Neural progenitor cell (in vitro differentiated cells): ENCODE data around the gene COL8A1. TPM values are rescaled to one million over a fixed set of nuclear protein-coding genes. Genes with fewer than 3 reads are reported as not detected.
A peak's percentile ranks its signal among the peaks of the same experiment; 100 is the strongest.

ENCODE experiments used
- DNase-seq: peaks from one replicate; pipeline ENCODE4 v3.0.0-alpha.2; 2016; ENCODE audit warnings: low spot score
- H2AFZ ChIP-seq: fragments of 200-600 bp; sonication (generic); replicated peaks from 2 replicates; pipeline ENCODE4 v1.6.1; 2016; ENCODE audit warnings: antibody characterized with exemption
- H3F3A ChIP-seq: fragments of 200-600 bp; sonication (generic); 2 replicates; pipeline ENCODE4 v1.6.1; 2016; ENCODE audit warnings: antibody characterized with exemption, low read depth
- H3K27ac ChIP-seq: fragments of 200-600 bp; sonication (generic); 2 replicates; pipeline ENCODE4 v1.5.1; 2016; ENCODE audit warnings: mild to moderate bottlenecking
- H3K27me3 ChIP-seq: fragments of 200-600 bp; sonication (generic); 2 replicates; pipeline ENCODE4 v1.6.1; 2016; ENCODE audit warnings: mild to moderate bottlenecking, moderate library complexity
- H3K36me3 ChIP-seq: fragments of 200-600 bp; sonication (generic); 2 replicates; pipeline ENCODE4 v1.5.1; 2016
- H3K4me1 ChIP-seq: fragments of 200-600 bp; sonication (generic); 2 replicates; pipeline ENCODE4 v1.6.1; 2016; ENCODE audit warnings: mixed run types
- H3K4me2 ChIP-seq: fragments of 200-600 bp; sonication (generic); 2 replicates; pipeline ENCODE4 v1.6.1; 2016
- H3K4me3 ChIP-seq: fragments of 200-600 bp; sonication (generic); 2 replicates; pipeline ENCODE4 v1.5.1; 2016
- H3K79me2 ChIP-seq: fragments of 200-600 bp; sonication (generic); 2 replicates; pipeline ENCODE4 v1.6.1; 2016; ENCODE audit warnings: low read depth
- H3K9ac ChIP-seq: fragments of 200-600 bp; sonication (generic); 2 replicates; pipeline ENCODE4 v1.6.1; 2016
- H3K9me3 ChIP-seq: fragments of 200-600 bp; sonication (generic); 2 replicates; pipeline ENCODE4 v1.5.1; 2016; ENCODE audit warnings: low read depth
- H4K20me1 ChIP-seq: fragments of 200-600 bp; sonication (generic); 2 replicates; pipeline ENCODE4 v1.6.1; 2016; ENCODE audit warnings: low read depth
- H3K27ac Mint-ChIP-seq: 3 replicates; pipeline ENCODE4 v1.8.0; 2021; ENCODE audit warnings: mixed read lengths
- H3K27me3 Mint-ChIP-seq: 2 replicates; pipeline ENCODE4 v1.8.0; 2022; ENCODE audit warnings: low read depth, mild to moderate bottlenecking, inconsistent platforms, moderate library complexity, mixed read lengths; ENCODE audit not compliant: insufficient read depth
- H3K36me3 Mint-ChIP-seq: 3 replicates; pipeline ENCODE4 v1.8.0; 2021; ENCODE audit warnings: mixed read lengths
- H3K4me1 Mint-ChIP-seq: 3 replicates; pipeline ENCODE4 v1.8.0; 2021; ENCODE audit warnings: mixed read lengths
- H3K4me3 Mint-ChIP-seq: 3 replicates; pipeline ENCODE4 v1.8.0; 2021; ENCODE audit warnings: mild to moderate bottlenecking, moderate library complexity, mixed read lengths
- H3K9me3 Mint-ChIP-seq: 3 replicates; pipeline ENCODE4 v1.8.0; 2020; ENCODE audit warnings: mixed read lengths
- EZH2 ChIP-seq: fragments of 200-600 bp; sonication (generic); IDR thresholded peaks from 2 replicates; pipeline ENCODE4 v1.6.1; 2017; ENCODE audit warnings: antibody characterized with exemption, mild to moderate bottlenecking, moderate library complexity
- EZH2phosphoT487 ChIP-seq: fragments of 200-600 bp; sonication (generic); IDR thresholded peaks from 2 replicates; pipeline ENCODE4 v1.6.1; 2017; ENCODE audit warnings: antibody characterized with exemption
- total RNA-seq: library from RNA; depleted of rRNA; stranded (reverse); fragments of >200 nt; gene quantifications from 2 replicates; pipeline ENCODE4 v1.2.3, GENCODE V29; 2015; ENCODE audit warnings: low replicate concordance
- TF ChIP-seq, protein P1 (sequence below): fragments of 200-600 bp; sonication (generic); IDR thresholded peaks from 2 replicates; pipeline ENCODE4 v1.5.1; 2017; ENCODE audit warnings: antibody characterized with exemption, mild to moderate bottlenecking

The COL8A1 gene
- total RNA-seq, 1 donor from 2014 or later = not detected

DNA sequence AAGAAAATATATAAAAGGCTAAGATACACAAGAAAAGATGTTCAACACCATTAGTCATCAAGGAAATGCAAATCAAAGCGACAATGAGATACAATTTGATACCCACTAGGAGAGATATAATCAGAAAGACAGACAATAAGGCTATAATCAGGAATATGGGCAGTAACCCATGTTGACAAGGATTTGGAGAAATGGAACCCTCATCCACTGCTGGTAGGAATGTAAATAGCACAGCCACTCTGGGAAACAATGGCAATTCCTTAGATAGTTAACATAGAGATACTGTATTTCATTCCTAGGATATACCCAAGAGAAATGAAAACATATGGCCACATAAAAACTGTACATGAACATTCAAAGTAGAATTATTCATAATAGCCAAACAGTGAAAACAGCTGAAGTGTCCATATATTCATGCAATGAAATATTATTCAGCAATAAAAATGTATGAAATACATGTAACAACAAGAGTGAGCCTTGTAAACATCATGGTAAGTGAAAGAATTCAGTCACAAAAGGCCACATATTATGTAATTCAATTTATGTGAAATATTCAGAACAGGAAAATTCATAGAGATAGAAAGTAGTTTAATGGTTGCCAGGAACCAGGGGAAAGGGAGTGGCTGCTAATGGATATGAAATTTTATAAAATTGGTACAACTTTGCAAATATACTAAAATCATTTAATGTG is 18.2 kb upstream of the COL8A1 start:
- Histone ChIP-seq H3K4me2 (no peak overlapping the region), H3K36me3 (no peaks in the 10 kb centered on the region), H2AFZ (no peak overlapping the region), H3K9ac (no peak overlapping the region), H4K20me1 (no peaks in the 10 kb centered on the region), H3K4me1 (no peaks in the 10 kb centered on the region), H3K79me2 (no peaks in the 10 kb centered on the region), H3K4me3 (no peak overlapping the region), H3K27ac (no peak overlapping the region), H3K9me3 (no peaks in the 10 kb centered on the region), H3F3A (no peaks in the 10 kb centered on the region), H3K27me3 (no peaks in the 10 kb centered on the region)
- no peaks in the 10 kb centered on the region for H3K9me3 Mint-ChIP-seq
- no peak for DNase-seq
- no peak overlapping the region for H3K4me3 Mint-ChIP-seq
- H3K27me3 Mint-ChIP-seq = no peaks in the 10 kb centered on the region
- no peaks in the 10 kb centered on the region for H3K4me1 Mint-ChIP-seq
- TF ChIP-seq EZH2 (no peak), EZH2phosphoT487 (no peak)
- TF ChIP-seq, protein P1, sequence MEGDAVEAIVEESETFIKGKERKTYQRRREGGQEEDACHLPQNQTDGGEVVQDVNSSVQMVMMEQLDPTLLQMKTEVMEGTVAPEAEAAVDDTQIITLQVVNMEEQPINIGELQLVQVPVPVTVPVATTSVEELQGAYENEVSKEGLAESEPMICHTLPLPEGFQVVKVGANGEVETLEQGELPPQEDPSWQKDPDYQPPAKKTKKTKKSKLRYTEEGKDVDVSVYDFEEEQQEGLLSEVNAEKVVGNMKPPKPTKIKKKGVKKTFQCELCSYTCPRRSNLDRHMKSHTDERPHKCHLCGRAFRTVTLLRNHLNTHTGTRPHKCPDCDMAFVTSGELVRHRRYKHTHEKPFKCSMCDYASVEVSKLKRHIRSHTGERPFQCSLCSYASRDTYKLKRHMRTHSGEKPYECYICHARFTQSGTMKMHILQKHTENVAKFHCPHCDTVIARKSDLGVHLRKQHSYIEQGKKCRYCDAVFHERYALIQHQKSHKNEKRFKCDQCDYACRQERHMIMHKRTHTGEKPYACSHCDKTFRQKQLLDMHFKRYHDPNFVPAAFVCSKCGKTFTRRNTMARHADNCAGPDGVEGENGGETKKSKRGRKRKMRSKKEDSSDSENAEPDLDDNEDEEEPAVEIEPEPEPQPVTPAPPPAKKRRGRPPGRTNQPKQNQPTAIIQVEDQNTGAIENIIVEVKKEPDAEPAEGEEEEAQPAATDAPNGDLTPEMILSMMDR = peak; percentile 15
- no peak overlapping the region for H3K27ac Mint-ChIP-seq
- no peaks in the 10 kb centered on the region for H3K36me3 Mint-ChIP-seq

DNA sequence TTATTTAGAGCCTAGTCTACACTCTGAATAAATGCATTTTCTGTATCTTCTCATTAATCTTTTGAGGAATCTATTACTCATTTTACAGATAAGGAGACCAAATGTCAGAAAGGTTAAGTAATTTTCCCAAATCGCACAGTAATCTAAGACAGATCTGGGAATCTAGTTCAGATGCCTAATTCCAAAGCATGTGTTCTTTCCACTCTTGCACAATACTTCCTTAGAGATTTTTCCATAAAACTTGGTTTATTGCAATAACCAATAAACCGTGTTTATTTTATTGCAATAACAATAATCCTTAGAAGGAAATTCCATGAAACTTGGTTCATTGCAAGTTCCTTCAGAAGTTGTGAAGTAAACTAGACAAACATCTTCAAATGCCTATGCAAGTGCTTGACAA is 17.4 kb upstream of the COL8A1 start:
- no peak for DNase-seq
- TF ChIP-seq, protein P1 = no peak
- TF ChIP-seq EZH2phosphoT487 (no peak), EZH2 (no peak)
- Histone ChIP-seq H2AFZ (no peak overlapping the region), H3K4me3 (no peak overlapping the region), H3K9me3 (no peaks in the 10 kb centered on the region), H3F3A (no peaks in the 10 kb centered on the region), H4K20me1 (no peaks in the 10 kb centered on the region), H3K27me3 (no peaks in the 10 kb centered on the region), H3K36me3 (no peaks in the 10 kb centered on the region), H3K79me2 (no peaks in the 10 kb centered on the region), H3K27ac (no peak overlapping the region), H3K4me2 (no peak overlapping the region), H3K9ac (no peak overlapping the region), H3K4me1 (no peaks in the 10 kb centered on the region)
- no peaks in the 10 kb centered on the region for H3K36me3 Mint-ChIP-seq
- H3K27ac Mint-ChIP-seq = no peak overlapping the region
- H3K4me3 Mint-ChIP-seq = no peak overlapping the region
- no peaks in the 10 kb centered on the region for H3K27me3 Mint-ChIP-seq
- H3K4me1 Mint-ChIP-seq = no peaks in the 10 kb centered on the region
- H3K9me3 Mint-ChIP-seq = no peaks in the 10 kb centered on the region

DNA sequence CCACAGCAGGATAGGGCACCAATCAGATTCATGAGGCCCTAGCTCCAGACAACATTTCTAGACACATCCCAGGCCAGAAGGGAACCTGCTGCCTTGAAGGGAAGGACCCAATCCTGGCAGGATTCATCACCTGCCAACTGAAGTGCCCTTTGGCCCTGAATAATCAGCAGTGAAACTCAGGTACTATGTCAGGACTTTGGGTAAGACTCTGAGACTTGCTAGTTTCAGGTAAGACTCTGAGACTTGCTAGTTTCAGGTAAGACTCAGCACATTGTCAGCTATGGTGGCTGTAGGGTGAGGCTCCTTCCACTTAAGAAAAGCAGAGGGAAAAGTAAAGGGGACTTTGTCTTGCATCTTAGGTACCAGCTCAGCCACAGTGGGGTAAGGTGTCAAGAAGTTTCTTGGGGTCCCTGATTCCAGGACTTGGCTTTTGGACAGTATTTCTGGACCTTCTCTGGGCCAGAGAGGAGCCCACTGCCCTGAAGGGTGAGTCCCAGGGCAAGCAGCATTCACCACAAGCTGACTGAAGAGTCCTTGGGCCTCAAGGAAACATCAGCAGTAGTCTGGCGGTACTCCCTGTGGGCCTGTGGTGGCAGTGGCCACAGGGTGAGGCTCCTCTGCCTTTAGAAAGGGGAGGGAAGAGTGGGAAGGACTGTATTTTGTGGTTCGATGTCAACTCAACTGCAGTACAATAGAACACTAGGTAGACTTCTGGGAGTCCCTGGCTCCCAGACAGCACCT is 13.7 kb upstream of the COL8A1 start:
- Histone ChIP-seq H3K9me3 (no peaks in the 10 kb centered on the region), H3K9ac (no peak overlapping the region), H3K4me2 (no peak overlapping the region), H3K79me2 (no peaks in the 10 kb centered on the region), H4K20me1 (no peaks in the 10 kb centered on the region), H3F3A (no peaks in the 10 kb centered on the region), H3K27me3 (no peaks in the 10 kb centered on the region), H3K36me3 (no peaks in the 10 kb centered on the region), H3K27ac (no peak overlapping the region), H3K4me3 (no peak overlapping the region), H2AFZ (no peak overlapping the region), H3K4me1 (no peaks in the 10 kb centered on the region)
- no peaks in the 10 kb centered on the region for H3K4me1 Mint-ChIP-seq
- TF ChIP-seq, protein P1 = no peak
- TF ChIP-seq EZH2phosphoT487 (no peak), EZH2 (no peak)
- no peaks in the 10 kb centered on the region for H3K9me3 Mint-ChIP-seq
- H3K4me3 Mint-ChIP-seq = no peak overlapping the region
- no peaks in the 10 kb centered on the region for H3K36me3 Mint-ChIP-seq
- no peak overlapping the region for H3K27ac Mint-ChIP-seq
- DNase-seq = no peak
- no peaks in the 10 kb centered on the region for H3K27me3 Mint-ChIP-seq
